K562 (cell line): ENCODE results near the gene HDAC3. TPM values are rescaled to one million over a fixed set of nuclear protein-coding genes. Genes with fewer than 3 reads are reported as not detected.

ENCODE experiments used
- ATAC-seq: fragments of 200-7000 bp; cut with Tn5 transposase; 3 replicates; pipeline ENCODE4 v1.9.1; 2020; ENCODE audit warnings: moderate library complexity
- BruUV-seq: library from RNA; stranded (reverse); fragments of 400-500 nt; replicated peaks from 2 replicates; lab custom pipeline; 2021; lab: Mats Ljungman, UMichigan
- CTCF ChIA-PET: fragments of 300-600 bp; formaldehyde crosslinking; extraction: SDS; loops from one replicate; lab custom pipeline; 2021; ENCODE audit warnings: low intra/inter-chr PET ratio; lab: Yijun Ruan, JAX
- POLR2A ChIA-PET: fragments of 300-600, 350-650 bp; sonication (Branson Sonifier 250); formaldehyde crosslinking; extraction: SDS; loops from one replicate; lab custom pipeline; 2021; ENCODE audit warnings: antibody characterized with exemption, inconsistent platforms; lab: Yijun Ruan, JAX
- DNase-seq, 4 experiments: peaks; one replicate each; pipeline versions ENCODE4 v3.0.0 to v3.0.0-alpha.2; 2011 to 2018; ENCODE audit warnings: low spot score in 3 of 4, mixed read lengths in 3 of 4; ENCODE audit errors: extremely low read depth in 1 of 4
- FAIRE-seq: peaks from 2 replicates; lab custom pipeline; 2011; peaks lifted over from hg19 to GRCh38; lab: Jason Lieb, UNC
- H2AFZ ChIP-seq: 2 replicates; pipeline ENCODE4 v1.6.0; 2011; ENCODE audit warnings: low read depth, low read length, control low read depth, inconsistent platforms
- H3K27ac ChIP-seq: fragments of 200-600 bp; 3 replicates; pipeline ENCODE4 v1.8.0; 2011; ENCODE audit warnings: low read depth, mild to moderate bottlenecking, control low read depth, inconsistent platforms, low read length, moderate library complexity, mixed read lengths; ENCODE audit errors: extremely low read depth
- H3K27me3 ChIP-seq, 2 experiments: fragments of 300-600 bp in 1 of 2; 2 replicates in 1 of 2; 3 replicates in 1 of 2; pipeline versions ENCODE4 v1.6.0 to v1.8.0; 2011; ENCODE audit warnings: inconsistent platforms in 2 of 2, low read length in 2 of 2, mild to moderate bottlenecking in 1 of 2, mixed read lengths in 1 of 2, moderate library complexity in 1 of 2; ENCODE audit not compliant: control insufficient read depth in 2 of 2, insufficient read depth in 2 of 2
- H3K36me3 ChIP-seq: fragments of 300-600 bp; 3 replicates; pipeline ENCODE4 v1.8.0; 2011; ENCODE audit warnings: mild to moderate bottlenecking, low read length, inconsistent platforms; ENCODE audit not compliant: control insufficient read depth, insufficient read depth
- H3K4me1 ChIP-seq, 2 experiments: fragments of 200-600 bp in 1 of 2; replicated peaks in 1 of 2; 2 replicates in 1 of 2; 3 replicates in 1 of 2; pipeline versions ENCODE4 v1.5.1 to v1.8.0; 2011; ENCODE audit warnings: inconsistent platforms in 2 of 2, low read length in 2 of 2, mild to moderate bottlenecking in 1 of 2, mixed read lengths in 1 of 2, moderate library complexity in 1 of 2; ENCODE audit not compliant: control insufficient read depth in 2 of 2, insufficient read depth in 2 of 2
- H3K4me2 ChIP-seq: 2 replicates; pipeline ENCODE4 v1.6.1; 2011; ENCODE audit warnings: low read length, control low read depth, inconsistent platforms, mixed read lengths; ENCODE audit not compliant: insufficient read depth
- H3K4me3 ChIP-seq: fragments of 200-600 bp; sonication (generic), shearing (Covaris generic); 2 replicates; pipeline ENCODE4 v1.5.1; 2016; ENCODE audit warnings: control low read depth, inconsistent platforms
- H3K79me2 ChIP-seq: fragments of 200-600 bp; 3 replicates; pipeline ENCODE4 v1.8.0; 2011; ENCODE audit warnings: low read length, inconsistent platforms; ENCODE audit not compliant: control insufficient read depth, insufficient read depth
- H3K9ac ChIP-seq, 2 experiments: 2 replicates each; pipeline versions ENCODE4 v1.6.0 to v1.6.1; 2011; ENCODE audit warnings: low read depth in 2 of 2, low read length in 2 of 2, control low read depth in 1 of 2, inconsistent platforms in 1 of 2, mild to moderate bottlenecking in 1 of 2, mixed read lengths in 1 of 2; ENCODE audit not compliant: insufficient read depth in 1 of 2
- H3K9me1 ChIP-seq: one replicate; pipeline ENCODE4 v1.6.0; 2011; ENCODE audit warnings: inconsistent platforms, mild to moderate bottlenecking, low read length, moderate library complexity; ENCODE audit not compliant: control insufficient read depth, insufficient read depth
- H3K9me3 ChIP-seq: replicated peaks from 2 replicates; pipeline ENCODE4 v1.5.1; 2011; ENCODE audit warnings: low read depth, low read length, inconsistent platforms; ENCODE audit not compliant: control insufficient read depth, insufficient read depth
- H4K20me1 ChIP-seq: replicated peaks from 2 replicates; pipeline ENCODE4 v1.6.1; 2011; ENCODE audit warnings: low read length, inconsistent platforms, mixed read lengths; ENCODE audit not compliant: control insufficient read depth, insufficient read depth
- BDP1 ChIP-seq: IDR thresholded peaks from 3 replicates; pipeline ENCODE4 v1.6.1; 2011; ENCODE audit not compliant: insufficient read length, insufficient read depth
- CEBPG ChIP-seq, 3 experiments: fragments of 200-800 bp in 1 of 3; sonication (Bioruptor generic) in 1 of 3; sonication (generic) in 1 of 3; formaldehyde crosslinking in 1 of 3; IDR thresholded peaks in 2 of 3; conservative IDR thresholded peaks in 1 of 3; 2 replicates each; pipeline versions ENCODE4 v1.6.1 to v1.8.0; 2016 to 2022; ENCODE audit warnings: missing compliant biosample characterization in 2 of 3, missing genetic modification characterization in 2 of 3, mild to moderate bottlenecking in 1 of 3, missing genetic modification reagents in 1 of 3
- CREBBP ChIP-seq: IDR thresholded peaks from one replicate; pipeline ENCODE4 v1.6.1; 2012; ENCODE audit warnings: low read depth, mild to moderate bottlenecking, control low read depth, inconsistent platforms, low read length
- CTBP1 ChIP-seq: fragments of 450-650 bp; IDR thresholded peaks from 2 replicates; pipeline ENCODE4 v1.6.1; 2016; ENCODE audit warnings: borderline replicate concordance
- ETV1 ChIP-seq: fragments of 450-650 bp; conservative IDR thresholded peaks from 2 replicates; pipeline ENCODE4 v1.6.1; 2016; ENCODE audit warnings: missing genetic modification characterization, control low read depth, low read depth, missing compliant biosample characterization
- FOXP1 ChIP-seq: sonication (generic); formaldehyde crosslinking; IDR thresholded peaks from 2 replicates; pipeline ENCODE4 v1.8.0; 2022; ENCODE audit warnings: mild to moderate bottlenecking, missing genetic modification reagents
- FUS ChIP-seq: fragments of 200-400 bp; formaldehyde crosslinking; optimal IDR thresholded peaks from 2 replicates; pipeline ENCODE3; 2017; ENCODE audit warnings: low read depth, low read length
- NR2C1 ChIP-seq, 2 experiments: fragments of 450-650 bp; IDR thresholded peaks; 2 replicates each; pipeline ENCODE4 v1.6.1; 2017; ENCODE audit warnings: mild to moderate bottlenecking in 2 of 2, antibody characterized with exemption in 1 of 2, inconsistent platforms in 1 of 2, missing compliant biosample characterization in 1 of 2, missing genetic modification characterization in 1 of 2
- POU5F1 ChIP-seq: fragments of 150-350 bp; IDR thresholded peaks from 2 replicates; pipeline ENCODE4 v1.6.1; 2014; ENCODE audit warnings: borderline replicate concordance, low read length, low read depth, mild to moderate bottlenecking; ENCODE audit not compliant: partially characterized antibody
- RBM34 ChIP-seq: fragments of 200-400 bp; formaldehyde crosslinking; IDR thresholded peaks from 2 replicates; pipeline ENCODE4 v1.6.1; 2018; ENCODE audit warnings: low read length, borderline replicate concordance; ENCODE audit not compliant: insufficient read depth
- SMAD1 ChIP-seq: fragments of 150-350 bp; IDR thresholded peaks from 2 replicates; pipeline ENCODE4 v1.6.1; 2014; ENCODE audit warnings: low read length, low read depth; ENCODE audit not compliant: partially characterized antibody
- TRIM28 ChIP-seq: fragments of 450-650 bp; IDR thresholded peaks from 2 replicates; pipeline ENCODE4 v1.6.1; 2017
- ZFP30 ChIP-seq: fragments of 250-450 bp; sonication (Bioruptor Pico); IDR thresholded peaks from 2 replicates; pipeline ENCODE4 v1.8.0; 2022; ENCODE audit warnings: moderate library complexity, mild to moderate bottlenecking, inconsistent platforms, borderline replicate concordance
- WGBS: fragments of 100-300 bp; shearing (Covaris generic); methylation state at CpG from one replicate; pipeline ENCODE4 v1.1.6; 2016; ENCODE audit warnings: low coverage, mixed read lengths; ENCODE audit not compliant: insufficient coverage; ENCODE audit errors: missing lambda C conversion rate; 5-methylcytosine and 5-hydroxymethylcytosine counted together
- in situ Hi-C: fragments of 300-500 bp; cut with MboI; formaldehyde crosslinking; loops from 4 replicates; pipeline ENCODE4 v1.15.0; 2018; ENCODE audit warnings: inconsistent platforms, mixed read lengths
- intact Hi-C: fragments of 100-400 bp; cut with micrococcal nuclease; formaldehyde crosslinking; loops from 2 replicates; pipeline ENCODE4 v1.14.2; 2022
- polyA plus RNA-seq, 8 experiments: library from polyadenylated mRNA; depleted of rRNA in 4 of 8; stranded (reverse) in 5 of 8; unstranded in 3 of 8; fragments of >200 nt; fragmentation: Nextera tagmentation in 2 of 8; fragmentation: Illumina TruSeq in 1 of 8; extraction: Ambion mirVana in 2 of 8; extraction: Trizol in 1 of 8; gene quantifications; 2 replicates each; pipeline versions ENCODE4 v1.2.1 to v1.2.3, GENCODE V29; 2011 to 2014; ENCODE audit warnings: inconsistent platforms in 1 of 8, missing spikeins in 1 of 8
- total RNA-seq, 7 experiments: library from RNA; depleted of rRNA in 6 of 7; stranded (reverse); fragments of >200 nt in 6 of 7; fragmentation: Illumina TruSeq in 2 of 7; extraction: Trizol in 2 of 7; gene quantifications; 2 replicates each; pipeline versions ENCODE4 v1.2.1 to v1.2.3, GENCODE V29; 2011 to 2021; ENCODE audit warnings: low replicate concordance in 1 of 7
- TF ChIP-seq, protein P1 (sequence below): sonication (generic); formaldehyde crosslinking; IDR thresholded peaks from 2 replicates; pipeline ENCODE4 v1.8.1; 2023; ENCODE audit warnings: mild to moderate bottlenecking, missing genetic modification reagents
- TF ChIP-seq, protein P2 (sequence below), 2 experiments: fragments of 450-650 bp in 1 of 2; sonication (generic) in 1 of 2; formaldehyde crosslinking; conservative IDR thresholded peaks; 2 replicates each; pipeline versions ENCODE4 v1.4.0 to v1.8.1; 2020 to 2022; ENCODE audit warnings: mild to moderate bottlenecking in 1 of 2, missing genetic modification reagents in 1 of 2

Gene HDAC3
- total and polyA plus RNA-seq, 9 of the 15 experiments (the other 6 are each of a cell fraction or from before 2014, with no cell fraction given), result 89.7 to 191 (median 119) TPM

DNA sequence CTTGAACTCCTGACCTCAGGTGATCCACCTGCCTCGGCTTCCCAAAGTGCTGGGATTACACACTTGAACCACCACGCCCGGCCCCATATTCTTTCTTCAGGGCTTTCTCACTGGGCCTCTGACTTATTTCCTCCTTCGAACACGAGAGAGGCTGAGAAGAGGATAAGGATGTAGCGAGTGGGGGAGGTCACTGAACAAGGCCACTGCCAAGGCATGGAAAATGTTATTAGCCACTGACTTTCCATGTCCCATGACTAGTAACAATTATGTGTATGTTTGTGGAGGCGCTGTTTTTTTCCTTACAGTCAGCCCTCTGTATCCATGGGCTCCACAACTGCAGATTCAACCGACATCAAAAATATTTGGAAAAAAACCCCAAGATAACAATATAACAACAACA, 26.9 kb upstream of the HDAC3 start:
- Histone ChIP-seq H3K4me1 (peaks cover 4 to 5% of the 10 kb centered on the region in 2 experiments; a peak in 4 of 5 replicates), H3K4me2 (no peak overlapping the region), H3K4me3 (no peak overlapping the region), H2AFZ (no peak overlapping the region), H3K79me2 (no peaks in the 10 kb centered on the region), H3K9me1 (no peaks in the 10 kb centered on the region), H3K27ac (no peak overlapping the region), H3K27me3 (no peaks in the 10 kb centered on the region), H3K9me3 (no peaks in the 10 kb centered on the region), H3K36me3 (0 out of 3 replicates have a peak, but pooled peaks cover 3% of the 10 kb centered on the region), H3K9ac (no peak overlapping the region), H4K20me1 (no peaks in the 10 kb centered on the region)
- BruUV-seq, result no TSS peak
- in situ Hi-C loops (no loop called here), intact Hi-C loops (loop anchor here (10.0 kb wide), 2 partner anchors 301 to 481 kb away; partner anchors contain the start of gene RNF14)
- no peak for DNase-seq
- CTCF ChIA-PET, result no interaction called here
- POLR2A ChIA-PET, result interaction anchor here (0.5 to 1.0 kb wide), 2 partner anchors 12 to 1113 kb away, joined by 3 read pairs; partner anchors contain the start of gene FCHSD1
- no peak for ATAC-seq
- 81% methylated on average over 8 of the region's 8 CpGs for WGBS
- FAIRE-seq, result no peak
- TF ChIP-seq FUS (no peak), NR2C1 (IDR thresholded peaks at IDR 0.05) (no peak), NR2C1 (tag; IDR thresholded peaks at IDR 0.05) (no peak), ETV1 (tag) (no peak), FOXP1 (CRISPR knock-in tag) (no peak), TRIM28 (no peak), CTBP1 (no peak), CREBBP (no peak), ZFP30 (CRISPR knock-in tag) (no peak), BDP1 (no peak), CEBPG (CRISPR knock-in tag; IDR thresholded peaks at IDR 0.05) (no peak), CEBPG (tag; conservative IDR thresholded peaks at IDR 0.05 in 1 of 2, IDR thresholded peaks at IDR 0.05 in 1 of 2) (no peak), POU5F1 (no peak), SMAD1 (no peak), RBM34 (no peak)
- TF ChIP-seq, protein P1, sequence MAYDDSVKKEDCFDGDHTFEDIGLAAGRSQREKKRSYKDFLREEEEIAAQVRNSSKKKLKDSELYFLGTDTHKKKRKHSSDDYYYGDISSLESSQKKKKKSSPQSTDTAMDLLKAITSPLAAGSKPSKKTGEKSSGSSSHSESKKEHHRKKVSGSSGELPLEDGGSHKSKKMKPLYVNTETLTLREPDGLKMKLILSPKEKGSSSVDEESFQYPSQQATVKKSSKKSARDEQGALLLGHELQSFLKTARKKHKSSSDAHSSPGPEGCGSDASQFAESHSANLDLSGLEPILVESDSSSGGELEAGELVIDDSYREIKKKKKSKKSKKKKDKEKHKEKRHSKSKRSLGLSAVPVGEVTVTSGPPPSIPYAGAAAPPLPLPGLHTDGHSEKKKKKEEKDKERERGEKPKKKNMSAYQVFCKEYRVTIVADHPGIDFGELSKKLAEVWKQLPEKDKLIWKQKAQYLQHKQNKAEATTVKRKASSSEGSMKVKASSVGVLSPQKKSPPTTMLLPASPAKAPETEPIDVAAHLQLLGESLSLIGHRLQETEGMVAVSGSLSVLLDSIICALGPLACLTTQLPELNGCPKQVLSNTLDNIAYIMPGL (CRISPR knock-in tag), result no peak
- TF ChIP-seq, protein P2, sequence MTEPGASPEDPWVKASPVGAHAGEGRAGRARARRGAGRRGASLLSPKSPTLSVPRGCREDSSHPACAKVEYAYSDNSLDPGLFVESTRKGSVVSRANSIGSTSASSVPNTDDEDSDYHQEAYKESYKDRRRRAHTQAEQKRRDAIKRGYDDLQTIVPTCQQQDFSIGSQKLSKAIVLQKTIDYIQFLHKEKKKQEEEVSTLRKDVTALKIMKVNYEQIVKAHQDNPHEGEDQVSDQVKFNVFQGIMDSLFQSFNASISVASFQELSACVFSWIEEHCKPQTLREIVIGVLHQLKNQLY (CRISPR knock-in tag; conservative IDR thresholded peaks at IDR 0.05), result no peak
